GM12878 (cell line): Measurements from ENCODE around the gene YRDC. TPM values are rescaled to one million over a fixed set of nuclear protein-coding genes. Genes with fewer than 3 reads are reported as not detected.
A peak's percentile ranks its signal among the peaks of the same experiment; 100 is the strongest.

ENCODE experiments used
- ATAC-seq: fragments of 200-7000 bp; cut with Tn5 transposase; 3 replicates; pipeline ENCODE4 v1.9.1; 2020; ENCODE audit warnings: mild to moderate bottlenecking, moderate library complexity
- BruUV-seq: library from RNA; stranded (reverse); fragments of 400-500 nt; replicated peaks from 2 replicates; lab custom pipeline; 2021; lab: Mats Ljungman, UMichigan
- CTCF ChIA-PET: fragments of 300-600 bp; sonication (Branson Sonifier 250); formaldehyde crosslinking; extraction: SDS; loops from one replicate; lab custom pipeline; 2021; ENCODE audit warnings: inconsistent platforms; lab: Yijun Ruan, JAX
- POLR2A ChIA-PET: fragments of 350-600 bp; formaldehyde crosslinking; extraction: SDS; loops from one replicate; lab custom pipeline; 2021; ENCODE audit warnings: inconsistent platforms; lab: Charles Lee
- RAD21 ChIA-PET: fragments of 300-600 bp; sonication (Branson Sonifier 250); formaldehyde crosslinking; loops from one replicate; lab custom pipeline; 2023; ENCODE audit warnings: antibody characterized with exemption; ENCODE audit not compliant: unreplicated experiment; lab: Charles Lee
- SMC1A ChIA-PET: fragments of 300-600 bp; sonication (Branson Sonifier 250); formaldehyde crosslinking; loops from one replicate; lab custom pipeline; 2023; ENCODE audit not compliant: unreplicated experiment, uncharacterized antibody; lab: Charles Lee
- DNase-seq: peaks from one replicate; pipeline ENCODE4 v3.0.0-alpha.2; 2011; ENCODE audit warnings: low read depth, low spot score
- FAIRE-seq: peaks from 3 replicates; lab custom pipeline; 2011; peaks lifted over from hg19 to GRCh38; lab: Jason Lieb, UNC
- H2AFZ ChIP-seq: 2 replicates; pipeline ENCODE4 v1.6.0; 2011; ENCODE audit warnings: low read depth, low read length, control low read depth; ENCODE audit not compliant: control insufficient read depth
- H3K27ac ChIP-seq: 2 replicates; pipeline ENCODE4 v1.5.1; 2011; ENCODE audit warnings: control low read depth; ENCODE audit not compliant: control insufficient read depth, insufficient read depth
- H3K27me3 ChIP-seq, 2 experiments: replicated peaks in 1 of 2; 2 replicates each; pipeline versions ENCODE4 v1.6.0 to v1.6.1; 2011; ENCODE audit warnings: low read length in 1 of 2; ENCODE audit not compliant: control insufficient read depth in 2 of 2, insufficient read depth in 2 of 2
- H3K36me3 ChIP-seq, 2 experiments: 2 replicates each; pipeline ENCODE4 v1.5.1; 2011; ENCODE audit warnings: low read length in 1 of 2; ENCODE audit not compliant: control insufficient read depth in 2 of 2, insufficient read depth in 2 of 2
- H3K4me1 ChIP-seq: 2 replicates; pipeline ENCODE4 v1.6.1; 2011; ENCODE audit warnings: mild to moderate bottlenecking, low read length, moderate library complexity, mixed read lengths; ENCODE audit not compliant: control insufficient read depth, insufficient read depth
- H3K4me2 ChIP-seq: 2 replicates; pipeline ENCODE4 v1.6.0; 2011; ENCODE audit warnings: control low read depth; ENCODE audit not compliant: control insufficient read depth, insufficient read depth
- H3K4me3 ChIP-seq: fragments of 200-600 bp; sonication (generic); 2 replicates; pipeline ENCODE4 v1.5.1; 2016
- H3K79me2 ChIP-seq: 2 replicates; pipeline ENCODE4 v1.6.0; 2011; ENCODE audit warnings: low read length; ENCODE audit not compliant: control insufficient read depth, insufficient read depth
- H3K9ac ChIP-seq: 2 replicates; pipeline ENCODE4 v1.8.0; 2011; ENCODE audit warnings: low read length, control low read depth, mixed read lengths; ENCODE audit not compliant: control insufficient read depth, insufficient read depth
- H3K9me3 ChIP-seq: replicated peaks from 3 replicates; pipeline ENCODE4 v1.5.1; 2011; ENCODE audit warnings: mild to moderate bottlenecking, low read length; ENCODE audit not compliant: control insufficient read depth, insufficient read depth
- H4K20me1 ChIP-seq: 2 replicates; pipeline ENCODE4 v1.6.0; 2011; ENCODE audit not compliant: control insufficient read depth, insufficient read depth
- BHLHE40 ChIP-seq, 2 experiments: fragments of 450-650 bp in 1 of 2; IDR thresholded peaks; 2 replicates each; pipeline ENCODE4 v1.6.1; 2011 to 2017; ENCODE audit warnings: low read depth in 2 of 2, borderline replicate concordance in 1 of 2, improper control_type of control experiment in 1 of 2, low read length in 1 of 2, mild to moderate bottlenecking in 1 of 2
- CBX5 ChIP-seq: sonication (generic); IDR thresholded peaks from 2 replicates; pipeline ENCODE4 v1.6.1; 2016; ENCODE audit warnings: low read depth, moderate library complexity, mild to moderate bottlenecking, inconsistent platforms
- IKZF1 ChIP-seq: fragments of 450-650 bp; conservative IDR thresholded peaks from 2 replicates; pipeline ENCODE4 v1.6.1; 2017; ENCODE audit warnings: antibody characterized with exemption, mild to moderate bottlenecking
- KLF5 ChIP-seq: fragments of 450-650 bp; IDR thresholded peaks from 2 replicates; pipeline ENCODE4 v1.6.1; 2014; ENCODE audit warnings: mild to moderate bottlenecking; ENCODE audit not compliant: partially characterized antibody
- MXI1 ChIP-seq: fragments of 150-350 bp; IDR thresholded peaks from 2 replicates; pipeline ENCODE4 v1.6.1; 2011; ENCODE audit warnings: low read depth, mild to moderate bottlenecking, inconsistent platforms, low read length, improper control_type of control experiment
- MYC ChIP-seq: IDR thresholded peaks from 2 replicates; pipeline ENCODE4 v1.6.1; 2011; ENCODE audit warnings: mild to moderate bottlenecking, low read length, moderate library complexity, inconsistent platforms; ENCODE audit not compliant: insufficient read depth, insufficient replicate concordance, insufficient read length, severe bottlenecking
- NKRF ChIP-seq: fragments of 450-650 bp; conservative IDR thresholded peaks from 2 replicates; pipeline ENCODE4 v1.6.1; 2017; ENCODE audit warnings: mild to moderate bottlenecking, moderate library complexity
- NR2C2 ChIP-seq: IDR thresholded peaks from 2 replicates; pipeline ENCODE4 v1.6.1; 2011; ENCODE audit warnings: borderline replicate concordance, low read depth; ENCODE audit not compliant: control insufficient read depth, insufficient read length
- REST ChIP-seq: IDR thresholded peaks from 2 replicates; pipeline ENCODE4 v1.6.1; 2012; ENCODE audit warnings: mild to moderate bottlenecking, low read depth, low read length
- SIN3A ChIP-seq: IDR thresholded peaks from 2 replicates; pipeline ENCODE4 v1.6.1; 2012; ENCODE audit warnings: low read depth, low read length, improper control_type of control experiment
- SPI1 ChIP-seq: IDR thresholded peaks from 2 replicates; pipeline ENCODE4 v1.6.1; 2011; ENCODE audit warnings: low read depth, mild to moderate bottlenecking, low read length, moderate library complexity, borderline replicate concordance; ENCODE audit not compliant: insufficient read depth
- SUZ12 ChIP-seq: fragments of 200-600 bp; sonication (generic); IDR thresholded peaks from one replicate; pipeline ENCODE4 v1.6.1; 2018; ENCODE audit warnings: antibody characterized with exemption, mild to moderate bottlenecking; ENCODE audit not compliant: unreplicated experiment
- TCF7 ChIP-seq: IDR thresholded peaks from 2 replicates; pipeline ENCODE4 v1.6.1; 2014; ENCODE audit warnings: antibody characterized with exemption, borderline replicate concordance
- WGBS: methylation state at CpG from one replicate; pipeline ENCODE4 v1.1.6; 2016; ENCODE audit warnings: low lambda C conversion rate; ENCODE audit not compliant: insufficient replicate concordance, insufficient coverage; ENCODE audit errors: missing lambda C conversion rate; 5-methylcytosine and 5-hydroxymethylcytosine counted together
- in situ Hi-C: fragments of 300-500 bp; cut with MboI; formaldehyde crosslinking; loops from 9 replicates; pipeline ENCODE4 v1.14.3; 2018; ENCODE audit warnings: mixed read lengths
- intact Hi-C: fragments of 100-400 bp; cut with micrococcal nuclease; formaldehyde crosslinking; loops from one replicate; pipeline ENCODE4 v1.14.2; 2022; ENCODE audit not compliant: unreplicated experiment
- polyA plus RNA-seq, 11 experiments: library from polyadenylated mRNA; depleted of rRNA in 4 of 11; unstranded in 6 of 11; stranded (reverse) in 5 of 11; fragments of >200 nt; fragmentation: Nextera tagmentation in 4 of 11; fragmentation: Illumina TruSeq in 1 of 11; extraction: Ambion mirVana in 4 of 11; extraction: Trizol in 1 of 11; gene quantifications; 1 replicate in 1 of 11; 2 replicates in 10 of 11; pipeline versions ENCODE4 v1.2.1 to v1.2.3, GENCODE V29; 2011 to 2016; ENCODE audit warnings: inconsistent platforms in 2 of 11, missing spikeins in 2 of 11, low read depth in 1 of 11
- total RNA-seq, 4 experiments: library from RNA; depleted of rRNA in 3 of 4; stranded (reverse); fragments of >200 nt in 3 of 4; fragmentation: Illumina TruSeq in 1 of 4; extraction: Trizol in 1 of 4; gene quantifications; 2 replicates each; pipeline versions ENCODE4 v1.2.1 to v1.2.3, GENCODE V29; 2013 to 2021
- TF ChIP-seq, protein P1 (sequence below): fragments of 450-650 bp; IDR thresholded peaks from 2 replicates; pipeline ENCODE4 v1.6.1; 2017; ENCODE audit warnings: mild to moderate bottlenecking

Gene YRDC
- total and polyA plus RNA-seq, 10 of the 15 experiments (the other 5 are each of a cell fraction or from before 2014, with no cell fraction given), result 2.9 to 36.2 (median 19.3) TPM

GRCh38 chr1:37795340-37796125 is 12.5 kb downstream of the YRDC start:
- RAD21 ChIA-PET, result interaction anchor here (1.1 to 1.4 kb wide), 3 partner anchors 12 to 64 kb away, joined by 3 to 4 read pairs (median 4); partner anchors contain the start of genes C1orf122, MTF1 and YRDC
- intact Hi-C loops, result loop anchor here (5.0 kb wide), 1 partner anchor 98 kb away; no protein-coding TSS in a partner anchor
- TF ChIP-seq SPI1 (no peak), MYC (no peak), CBX5 (no peak), REST (peak; percentile 95), KLF5 (no peak), TCF7 (no peak), BHLHE40 (IDR thresholded peaks at IDR 0.05; ENCODE audit: borderline replicate concordance in 1 of 2, low read depth in 2 of 2, low read length in 1 of 2) (no peak), SIN3A (0 out of 2 replicates have a peak, but pooled peaks have one; percentile 64), IKZF1 (0 out of 2 replicates have a peak, but pooled peaks have one; percentile 29), NR2C2 (no peak), MXI1 (peak; percentile 53; the same call in 1 of the 2 replicates), SUZ12 (no peak), NKRF (0 out of 2 replicates have a peak, but pooled peaks have one; percentile 22)
- TF ChIP-seq, protein P1, sequence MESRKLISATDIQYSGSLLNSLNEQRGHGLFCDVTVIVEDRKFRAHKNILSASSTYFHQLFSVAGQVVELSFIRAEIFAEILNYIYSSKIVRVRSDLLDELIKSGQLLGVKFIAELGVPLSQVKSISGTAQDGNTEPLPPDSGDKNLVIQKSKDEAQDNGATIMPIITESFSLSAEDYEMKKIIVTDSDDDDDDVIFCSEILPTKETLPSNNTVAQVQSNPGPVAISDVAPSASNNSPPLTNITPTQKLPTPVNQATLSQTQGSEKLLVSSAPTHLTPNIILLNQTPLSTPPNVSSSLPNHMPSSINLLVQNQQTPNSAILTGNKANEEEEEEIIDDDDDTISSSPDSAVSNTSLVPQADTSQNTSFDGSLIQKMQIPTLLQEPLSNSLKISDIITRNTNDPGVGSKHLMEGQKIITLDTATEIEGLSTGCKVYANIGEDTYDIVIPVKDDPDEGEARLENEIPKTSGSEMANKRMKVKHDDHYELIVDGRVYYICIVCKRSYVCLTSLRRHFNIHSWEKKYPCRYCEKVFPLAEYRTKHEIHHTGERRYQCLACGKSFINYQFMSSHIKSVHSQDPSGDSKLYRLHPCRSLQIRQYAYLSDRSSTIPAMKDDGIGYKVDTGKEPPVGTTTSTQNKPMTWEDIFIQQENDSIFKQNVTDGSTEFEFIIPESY, result peak; percentile 98

More at GRCh38 chr1:37795340-37796125, 12.5 kb downstream of the YRDC start:
- H4K20me1 ChIP-seq, result no peaks in the 10 kb centered on the region
- POLR2A ChIA-PET, result no interaction called here
- H3K79me2 ChIP-seq, result no peaks in the 10 kb centered on the region; the same call in 1 of the 2 replicates
- SMC1A ChIA-PET, result no interaction called here
- peaks cover 17% of the 10 kb centered on the region for H3K4me1 ChIP-seq
- no peak overlapping the region; the same call in 1 of the 2 replicates for H3K4me3 ChIP-seq
- no peaks in the 10 kb centered on the region for H3K9me3 ChIP-seq
- CTCF ChIA-PET, result interaction anchor here (1.1 kb wide), 1 partner anchor 114 kb away, joined by 4 read pairs; no protein-coding TSS in a partner anchor
- FAIRE-seq (no peak), ATAC-seq (peak; percentile 26; the same call in 1 of the 3 replicates), DNase-seq (no peak)
- in situ Hi-C loops, result no loop called here
- peak overlapping the region; percentile 85 for H3K4me2 ChIP-seq
- WGBS, result 93% methylated on average over 22 of the region's 22 CpGs
- H3K27me3 ChIP-seq, result no peaks in the 10 kb centered on the region; a peak in 1 of 4 replicates
- no peak overlapping the region for H3K27ac ChIP-seq
- H2AFZ ChIP-seq, result no peak overlapping the region
- no peak overlapping the region for H3K9ac ChIP-seq
- peaks cover 0 to 4% of the 10 kb centered on the region in 2 experiments; a peak in 1 of 4 replicates for H3K36me3 ChIP-seq
- no TSS peak for BruUV-seq
